ENCODE results near the gene WDR33.

- TF ChIP-seq ZNF792 (tag by site-specific recombination; IDR thresholded peaks at IDR 0.05) (no peak), CTCF (tag by site-specific recombination; IDR thresholded peaks at IDR 0.05) (no peak), YY1 (tag by site-specific recombination; IDR thresholded peaks at IDR 0.05) (no peak), PRDM6 (tag by site-specific recombination; IDR thresholded peaks at IDR 0.05) (no peak), PATZ1 (tag by site-specific recombination; IDR thresholded peaks at IDR 0.05) (no peak), ATF2 (tag by site-specific recombination; IDR thresholded peaks at IDR 0.05; ENCODE audit: low read depth) (no peak), BCL11A (tag by site-specific recombination; IDR thresholded peaks at IDR 0.05; ENCODE audit: low read depth) (no peak), ZNF561 (tag by site-specific recombination; IDR thresholded peaks at IDR 0.05; ENCODE audit: borderline replicate concordance) (no peak), ZBTB8A (tag by site-specific recombination; IDR thresholded peaks at IDR 0.05) (no peak), SP3 (tag by site-specific recombination; IDR thresholded peaks at IDR 0.05) (no peak), REST (tag by site-specific recombination; IDR thresholded peaks at IDR 0.05) (no peak), ZNF624 (tag by site-specific recombination; IDR thresholded peaks at IDR 0.05) (no peak)
These were observed 41.4 kb downstream of the WDR33 start for GRCh38 chr2:127769587-127769986.

Measured in HEK293 (cell line).